ENCODE results near the gene SLC10A4. TPM values are rescaled to one million over a fixed set of nuclear protein-coding genes. Genes with fewer than 3 reads are reported as not detected.
"Not testable (repeated sequence)": the region's sequence is repeated elsewhere in the genome, so short reads cannot be mapped to it uniquely, and the experiment has no call there.

Gene SLC10A4
- total RNA-seq, 4 donors from 2014 or later: 0.19 to 0.72 (median 0.25) TPM; not detected in 1

GRCh38 chr4:48450740-48451139, 32.4 kb upstream of the SLC10A4 start:
- no peak for TF ChIP-seq CTCF (IDR thresholded peaks at IDR 0.05)
- ATAC-seq (ENCODE audit: low FRiP score): no peak

GRCh38 chr4:48451656-48452055, 31.5 kb upstream of the SLC10A4 start:
- ATAC-seq (ENCODE audit: low FRiP score); DNase-seq (ENCODE audit: low spot score): not testable (repeated sequence)

More at GRCh38 chr4:48450740-48451139, 32.4 kb upstream of the SLC10A4 start:
- DNase-seq (ENCODE audit: low spot score): no peak

DNA sequence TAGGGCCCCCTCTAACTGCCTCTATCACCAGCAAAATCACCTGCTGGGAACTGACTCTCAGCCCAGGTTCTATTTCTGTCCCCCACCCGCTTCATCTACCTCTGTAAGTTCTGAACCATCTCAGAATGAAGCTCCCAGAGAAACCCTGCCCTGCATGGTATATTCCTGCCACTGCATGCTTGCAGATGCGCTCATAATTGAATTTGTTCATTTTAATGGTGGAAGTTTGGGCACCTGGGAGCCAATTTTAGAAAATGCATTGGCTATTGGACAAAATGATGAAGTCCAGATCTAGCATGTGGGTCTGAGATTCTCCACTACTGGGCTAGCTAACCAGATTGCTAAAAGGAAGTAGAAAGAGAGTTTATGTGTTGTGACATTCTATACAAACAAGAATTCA, 28.6 kb upstream of the SLC10A4 start:
- no peak for ATAC-seq (ENCODE audit: low FRiP score)
- TF ChIP-seq CTCF (IDR thresholded peaks at IDR 0.05): no peak

GRCh38 chr4:48461000-48461399, 22.1 kb upstream of the SLC10A4 start:
- no peak for DNase-seq (ENCODE audit: low spot score)
- TF ChIP-seq CTCF (IDR thresholded peaks at IDR 0.05): no peak

More for the DNA sequence above, 28.6 kb upstream of the SLC10A4 start:
- no peak for DNase-seq (ENCODE audit: low spot score)

GRCh38 chr4:48462363-48462762, 20.8 kb upstream of the SLC10A4 start:
- no peak for TF ChIP-seq CTCF (IDR thresholded peaks at IDR 0.05)
- DNase-seq (ENCODE audit: low spot score): no peak
- ATAC-seq (ENCODE audit: low FRiP score): no peak

More at GRCh38 chr4:48461000-48461399, 22.1 kb upstream of the SLC10A4 start:
- ATAC-seq (ENCODE audit: low FRiP score): no peak

- DNase-seq (ENCODE audit: low spot score) (no peak), ATAC-seq (ENCODE audit: low FRiP score) (no peak)
- TF ChIP-seq CTCF (IDR thresholded peaks at IDR 0.05): no peak
These were observed 15.7 kb upstream of the SLC10A4 start for GRCh38 chr4:48467442-48467841.

- DNase-seq (ENCODE audit: low spot score) (no peak), ATAC-seq (ENCODE audit: low FRiP score) (no peak)
- no peak for TF ChIP-seq CTCF (IDR thresholded peaks at IDR 0.05)
These were observed 15.3 kb upstream of the SLC10A4 start for GRCh38 chr4:48467891-48468290.

DNA sequence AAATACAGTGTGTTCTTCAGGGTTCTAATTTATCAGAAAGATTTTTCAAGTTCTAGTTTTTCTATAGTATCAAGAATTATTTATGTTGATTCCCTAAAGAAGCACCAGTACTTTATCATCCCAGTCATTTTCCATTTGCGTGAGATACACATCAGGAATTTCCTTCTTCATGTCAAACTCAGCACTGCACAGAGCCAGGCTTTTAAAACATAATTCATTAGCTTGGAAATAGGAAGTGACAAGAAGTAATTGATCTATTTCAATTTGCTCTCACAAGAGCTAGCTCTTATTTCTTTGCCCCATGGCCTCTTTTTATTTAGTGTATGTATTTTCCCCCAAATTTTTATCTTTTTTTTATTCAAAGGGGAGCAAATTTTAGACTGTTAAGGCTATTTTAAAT, 13.0 kb upstream of the SLC10A4 start:
- ATAC-seq (ENCODE audit: low FRiP score) (no peak), DNase-seq (ENCODE audit: low spot score) (no peak)
- TF ChIP-seq CTCF (IDR thresholded peaks at IDR 0.05): no peak
